Panc1 (cell line): Measurements from ENCODE around the gene C6orf132. TPM values are rescaled to one million over a fixed set of nuclear protein-coding genes. Genes with fewer than 3 reads are reported as not detected.

Experiments
- ATAC-seq: fragments of 200-7000 bp; cut with Tn5 transposase; 2 replicates; pipeline ENCODE4 v1.9.1; 2020; ENCODE audit warnings: mild to moderate bottlenecking, moderate library complexity
- BruUV-seq: library from RNA; stranded (reverse); fragments of 400-500 nt; replicated peaks from 2 replicates; lab custom pipeline; 2021; lab: Mats Ljungman, UMichigan
- CTCF ChIA-PET: fragments of 300-600 bp; sonication (Branson Sonifier 250); formaldehyde crosslinking; loops from one replicate; lab custom pipeline; 2022; ENCODE audit warnings: antibody characterized with exemption; lab: Charles Lee
- POLR2A ChIA-PET: fragments of 300-600 bp; sonication (Branson Sonifier 250); formaldehyde crosslinking; loops from one replicate; lab custom pipeline; 2022; ENCODE audit warnings: antibody characterized with exemption; lab: Charles Lee
- DNase-seq: peaks from one replicate; pipeline ENCODE4 v3.0.0-alpha.2; 2010; ENCODE audit warnings: low read depth, low spot score
- H3K27ac ChIP-seq: 2 replicates; pipeline ENCODE4 v1.5.1; 2011; ENCODE audit warnings: mild to moderate bottlenecking, low read length, inconsistent platforms
- H3K27me3 ChIP-seq: fragments of 200-500 bp; sonication (Bioruptor generic); 2 replicates; pipeline ENCODE4 v1.6.0; 2014; ENCODE audit warnings: low read length, inconsistent platforms; ENCODE audit not compliant: control insufficient read depth, insufficient read depth
- H3K36me3 ChIP-seq: fragments of 200-500 bp; sonication (Bioruptor generic); 2 replicates; pipeline ENCODE4 v1.5.1; 2014; ENCODE audit warnings: inconsistent platforms, mild to moderate bottlenecking, low read length, moderate library complexity; ENCODE audit not compliant: control insufficient read depth, insufficient read depth
- H3K4me1 ChIP-seq: 2 replicates; pipeline ENCODE4 v1.5.1; 2011; ENCODE audit warnings: inconsistent platforms, mild to moderate bottlenecking, low read length, moderate library complexity; ENCODE audit not compliant: control insufficient read depth, insufficient read depth
- H3K4me3 ChIP-seq, 2 experiments: 2 replicates each; pipeline ENCODE4 v1.5.1; 2011 to 2012; ENCODE audit warnings: low read depth in 2 of 2, low read length in 2 of 2, mild to moderate bottlenecking in 2 of 2, inconsistent platforms in 1 of 2, moderate library complexity in 1 of 2
- H3K9me3 ChIP-seq: fragments of 200-500 bp; sonication (Bioruptor generic); 2 replicates; pipeline ENCODE4 v1.5.1; 2014; ENCODE audit warnings: low read depth, mild to moderate bottlenecking, inconsistent platforms, low read length, moderate library complexity; ENCODE audit not compliant: control insufficient read depth, insufficient read depth
- POLR2AphosphoS5 ChIP-seq: IDR thresholded peaks from 2 replicates; pipeline ENCODE4 v1.6.1; 2012; ENCODE audit warnings: mild to moderate bottlenecking, low read depth, low read length, moderate library complexity
- SIN3A ChIP-seq: IDR thresholded peaks from 2 replicates; pipeline ENCODE4 v1.6.1; 2012; ENCODE audit warnings: low read depth, mild to moderate bottlenecking, low read length, moderate library complexity, borderline replicate concordance; ENCODE audit not compliant: insufficient read depth
- TCF7L2 ChIP-seq: IDR thresholded peaks from 2 replicates; pipeline ENCODE4 v1.6.1; 2011; ENCODE audit warnings: mild to moderate bottlenecking, low read depth, low read length, inconsistent platforms
- in situ Hi-C: cut with HindIII; loops from 2 replicates; pipeline ENCODE4 v1.10.0; 2016; ENCODE audit warnings: low sequenced_read_pairs, low pct_unique_long_range_greater_than_20kb
- intact Hi-C: fragments of 100-400 bp; cut with micrococcal nuclease; formaldehyde crosslinking; loops from one replicate; pipeline ENCODE4 v1.10.0; 2022; ENCODE audit not compliant: unreplicated experiment
- total RNA-seq: library from RNA; stranded (reverse); gene quantifications from one replicate; pipeline ENCODE4 v1.2.1, GENCODE V29; 2021; ENCODE audit not compliant: unreplicated experiment
- TF ChIP-seq, protein P1 (sequence below): fragments of 450-650 bp; IDR thresholded peaks from 2 replicates; pipeline ENCODE4 v1.5.1; 2017; ENCODE audit warnings: mild to moderate bottlenecking
- TF ChIP-seq, protein P2 (sequence below), 2 experiments: IDR thresholded peaks; 2 replicates each; pipeline ENCODE4 v1.6.1; 2011 to 2012; ENCODE audit warnings: low read depth in 2 of 2, control low read depth in 1 of 2, low read length in 1 of 2, mild to moderate bottlenecking in 1 of 2, moderate library complexity in 1 of 2; ENCODE audit not compliant: insufficient read depth in 1 of 2

The C6orf132 gene
- total RNA-seq, 1 experiment from 2014 or later, result 12.9 TPM

DNA sequence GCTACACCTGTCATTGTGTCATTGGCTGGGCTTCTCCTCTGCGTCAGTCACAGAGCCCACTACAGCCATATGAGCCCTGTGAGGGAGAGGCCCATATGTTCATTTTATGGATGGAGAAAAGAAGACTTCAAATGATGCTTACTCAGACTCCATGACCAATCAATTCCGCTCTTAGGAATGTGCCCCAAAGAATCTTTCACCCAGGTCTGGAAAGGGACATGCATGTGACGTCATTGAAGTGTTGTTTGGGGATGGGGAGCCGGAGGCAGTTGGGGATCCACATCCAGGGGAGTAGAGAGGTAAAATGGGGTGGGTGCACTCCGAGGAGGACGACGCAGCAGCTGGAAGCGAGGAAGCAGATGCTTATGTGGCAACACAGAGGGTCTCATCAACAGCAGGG lies 9.6 kb upstream of the C6orf132 start:
- POLR2A ChIA-PET, result no interaction called here
- intact Hi-C loops, result no loop called here
- H3K36me3 ChIP-seq, result no peaks in the 10 kb centered on the region
- no peaks in the 10 kb centered on the region for H3K27me3 ChIP-seq
- no peaks in the 10 kb centered on the region for H3K9me3 ChIP-seq
- no peak overlapping the region for H3K27ac ChIP-seq
- TF ChIP-seq POLR2AphosphoS5 (no peak), SIN3A (no peak), TCF7L2 (no peak)
- TF ChIP-seq, protein P1, sequence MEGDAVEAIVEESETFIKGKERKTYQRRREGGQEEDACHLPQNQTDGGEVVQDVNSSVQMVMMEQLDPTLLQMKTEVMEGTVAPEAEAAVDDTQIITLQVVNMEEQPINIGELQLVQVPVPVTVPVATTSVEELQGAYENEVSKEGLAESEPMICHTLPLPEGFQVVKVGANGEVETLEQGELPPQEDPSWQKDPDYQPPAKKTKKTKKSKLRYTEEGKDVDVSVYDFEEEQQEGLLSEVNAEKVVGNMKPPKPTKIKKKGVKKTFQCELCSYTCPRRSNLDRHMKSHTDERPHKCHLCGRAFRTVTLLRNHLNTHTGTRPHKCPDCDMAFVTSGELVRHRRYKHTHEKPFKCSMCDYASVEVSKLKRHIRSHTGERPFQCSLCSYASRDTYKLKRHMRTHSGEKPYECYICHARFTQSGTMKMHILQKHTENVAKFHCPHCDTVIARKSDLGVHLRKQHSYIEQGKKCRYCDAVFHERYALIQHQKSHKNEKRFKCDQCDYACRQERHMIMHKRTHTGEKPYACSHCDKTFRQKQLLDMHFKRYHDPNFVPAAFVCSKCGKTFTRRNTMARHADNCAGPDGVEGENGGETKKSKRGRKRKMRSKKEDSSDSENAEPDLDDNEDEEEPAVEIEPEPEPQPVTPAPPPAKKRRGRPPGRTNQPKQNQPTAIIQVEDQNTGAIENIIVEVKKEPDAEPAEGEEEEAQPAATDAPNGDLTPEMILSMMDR, result no peak
- TF ChIP-seq, protein P2, sequence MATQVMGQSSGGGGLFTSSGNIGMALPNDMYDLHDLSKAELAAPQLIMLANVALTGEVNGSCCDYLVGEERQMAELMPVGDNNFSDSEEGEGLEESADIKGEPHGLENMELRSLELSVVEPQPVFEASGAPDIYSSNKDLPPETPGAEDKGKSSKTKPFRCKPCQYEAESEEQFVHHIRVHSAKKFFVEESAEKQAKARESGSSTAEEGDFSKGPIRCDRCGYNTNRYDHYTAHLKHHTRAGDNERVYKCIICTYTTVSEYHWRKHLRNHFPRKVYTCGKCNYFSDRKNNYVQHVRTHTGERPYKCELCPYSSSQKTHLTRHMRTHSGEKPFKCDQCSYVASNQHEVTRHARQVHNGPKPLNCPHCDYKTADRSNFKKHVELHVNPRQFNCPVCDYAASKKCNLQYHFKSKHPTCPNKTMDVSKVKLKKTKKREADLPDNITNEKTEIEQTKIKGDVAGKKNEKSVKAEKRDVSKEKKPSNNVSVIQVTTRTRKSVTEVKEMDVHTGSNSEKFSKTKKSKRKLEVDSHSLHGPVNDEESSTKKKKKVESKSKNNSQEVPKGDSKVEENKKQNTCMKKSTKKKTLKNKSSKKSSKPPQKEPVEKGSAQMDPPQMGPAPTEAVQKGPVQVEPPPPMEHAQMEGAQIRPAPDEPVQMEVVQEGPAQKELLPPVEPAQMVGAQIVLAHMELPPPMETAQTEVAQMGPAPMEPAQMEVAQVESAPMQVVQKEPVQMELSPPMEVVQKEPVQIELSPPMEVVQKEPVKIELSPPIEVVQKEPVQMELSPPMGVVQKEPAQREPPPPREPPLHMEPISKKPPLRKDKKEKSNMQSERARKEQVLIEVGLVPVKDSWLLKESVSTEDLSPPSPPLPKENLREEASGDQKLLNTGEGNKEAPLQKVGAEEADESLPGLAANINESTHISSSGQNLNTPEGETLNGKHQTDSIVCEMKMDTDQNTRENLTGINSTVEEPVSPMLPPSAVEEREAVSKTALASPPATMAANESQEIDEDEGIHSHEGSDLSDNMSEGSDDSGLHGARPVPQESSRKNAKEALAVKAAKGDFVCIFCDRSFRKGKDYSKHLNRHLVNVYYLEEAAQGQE (IDR thresholded peaks at IDR 0.05; ENCODE audit: insufficient read depth in 1 of 2, low read depth in 2 of 2, low read length in 1 of 2), result no peak
- ATAC-seq (no peak), DNase-seq (no peak)
- CTCF ChIA-PET, result no interaction called here
- no peaks in the 10 kb centered on the region for H3K4me1 ChIP-seq
- no peak overlapping the region for H3K4me3 ChIP-seq
- no TSS peak for BruUV-seq
- in situ Hi-C loops, result no loop called here

DNA sequence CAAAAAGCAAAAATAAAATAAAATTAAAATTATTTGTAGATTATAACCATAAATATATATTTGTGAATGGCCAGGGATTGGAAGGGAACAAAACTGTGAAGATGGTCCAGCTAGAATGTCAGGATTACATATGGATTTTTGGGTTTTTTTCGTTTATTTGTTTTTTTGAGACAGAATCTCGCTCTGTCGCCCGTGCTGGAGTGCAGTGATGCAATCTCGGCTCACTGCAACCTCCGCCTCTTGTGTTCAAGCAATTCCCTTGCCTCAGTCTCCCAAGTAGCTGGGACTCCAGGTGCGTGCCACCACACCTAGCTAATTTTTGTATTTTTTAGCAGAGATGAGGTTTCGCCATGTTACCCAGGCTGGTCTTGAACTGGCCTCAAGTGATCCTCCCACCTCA lies 7.8 kb upstream of the C6orf132 start:
- ATAC-seq, result no peak
- Histone ChIP-seq H3K4me1 (no peaks in the 10 kb centered on the region), H3K36me3 (no peaks in the 10 kb centered on the region), H3K4me3 (no peak overlapping the region), H3K27me3 (no peaks in the 10 kb centered on the region), H3K27ac (no peak overlapping the region), H3K9me3 (no peaks in the 10 kb centered on the region)
- ChIA-PET CTCF (interaction anchor here (1.0 to 1.8 kb wide), 2 partner anchors 64 to 71 kb away, joined by 4 read pairs; no protein-coding TSS in a partner anchor), POLR2A (no interaction called here)
- no TSS peak for BruUV-seq
- intact Hi-C loops, result no loop called here
- no peak for TF ChIP-seq SIN3A
- no peak for DNase-seq
- in situ Hi-C loops, result no loop called here

DNA sequence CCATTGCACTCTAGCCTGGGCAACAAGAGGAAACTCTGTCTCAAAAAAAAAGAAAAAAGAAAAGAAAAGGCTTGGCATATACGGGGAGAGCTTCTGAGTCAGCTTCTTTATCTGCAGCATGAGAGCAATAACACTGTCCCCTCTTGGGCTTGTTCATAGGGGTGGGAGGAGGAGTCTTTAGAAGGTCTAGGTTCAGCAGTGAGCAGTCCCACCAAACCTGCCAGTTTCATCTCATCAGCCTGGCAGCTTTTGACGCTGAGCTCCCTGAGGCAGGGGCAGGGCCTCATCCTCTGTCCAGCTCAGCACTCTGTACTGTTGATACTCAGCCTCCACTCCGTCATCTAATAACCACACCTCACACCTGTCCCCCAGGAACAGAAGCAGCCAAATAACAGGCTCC lies 5.6 kb upstream of the C6orf132 start:
- CTCF ChIA-PET, result interaction anchor here (0.7 kb wide), 1 partner anchor 69 kb away, joined by 11 read pairs; no protein-coding TSS in a partner anchor
- intact Hi-C loops, result no loop called here
- ATAC-seq (no peak), DNase-seq (no peak)
- Histone ChIP-seq H3K36me3 (no peaks in the 10 kb centered on the region), H3K4me3 (no peak overlapping the region), H3K9me3 (no peaks in the 10 kb centered on the region), H3K27ac (no peak overlapping the region), H3K4me1 (peaks cover 4% of the 10 kb centered on the region), H3K27me3 (no peaks in the 10 kb centered on the region)
- in situ Hi-C loops, result no loop called here
- BruUV-seq, result no TSS peak
- POLR2A ChIA-PET, result interaction anchor here (0.6 kb wide), 2 partner anchors 29 to 658 kb away, joined by 3 read pairs; no protein-coding TSS in a partner anchor
- no peak for TF ChIP-seq TCF7L2
- TF ChIP-seq, protein P2 (IDR thresholded peaks at IDR 0.05; ENCODE audit: insufficient read depth in 1 of 2, low read depth in 2 of 2, low read length in 1 of 2), result no peak
- no peak for TF ChIP-seq POLR2AphosphoS5
- TF ChIP-seq, protein P1, result no peak
- no peak for TF ChIP-seq SIN3A
